Ecto neural progenitor cell (in vitro differentiated cells): ENCODE data around the gene RAPGEF3.

Experiments
- DNase-seq: peaks from one replicate; pipeline ENCODE4 v3.0.0-alpha.2; 2018; ENCODE audit warnings: low spot score

The RAPGEF3 gene

DNA sequence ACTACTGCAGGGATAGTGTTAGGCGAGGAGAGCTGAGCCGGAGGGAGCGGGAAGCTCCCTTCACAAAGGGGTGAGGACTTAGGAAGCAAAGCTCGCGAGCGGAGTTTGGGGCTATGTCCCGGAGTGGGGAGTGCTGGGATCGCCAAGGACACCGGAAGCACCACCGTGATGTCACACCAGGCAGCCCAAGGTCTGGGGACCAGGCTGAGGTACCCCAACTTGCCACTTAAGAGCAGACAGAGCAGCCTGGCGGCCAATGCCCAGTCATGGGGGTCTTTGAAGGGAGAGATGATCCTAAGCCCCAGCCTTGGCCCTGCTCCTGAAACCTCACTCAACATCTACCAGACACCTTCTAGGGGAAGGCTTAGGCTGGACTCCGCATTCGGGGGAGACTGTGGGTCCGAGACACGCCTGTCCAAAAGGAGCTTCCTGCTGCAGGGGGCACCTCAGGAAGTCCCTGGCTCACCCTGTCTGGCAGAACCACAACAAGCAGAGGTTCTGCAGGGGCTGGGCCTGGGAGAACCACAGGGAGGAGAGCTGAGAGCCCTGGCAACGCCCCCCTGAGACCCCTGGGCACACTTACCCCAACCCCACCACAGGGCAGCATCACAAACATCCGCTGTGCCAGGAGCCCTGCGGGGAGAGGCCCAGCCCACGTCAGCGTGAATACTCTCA lies 32.1 kb upstream of the RAPGEF3 start:
- DNase-seq = no peak

DNA sequence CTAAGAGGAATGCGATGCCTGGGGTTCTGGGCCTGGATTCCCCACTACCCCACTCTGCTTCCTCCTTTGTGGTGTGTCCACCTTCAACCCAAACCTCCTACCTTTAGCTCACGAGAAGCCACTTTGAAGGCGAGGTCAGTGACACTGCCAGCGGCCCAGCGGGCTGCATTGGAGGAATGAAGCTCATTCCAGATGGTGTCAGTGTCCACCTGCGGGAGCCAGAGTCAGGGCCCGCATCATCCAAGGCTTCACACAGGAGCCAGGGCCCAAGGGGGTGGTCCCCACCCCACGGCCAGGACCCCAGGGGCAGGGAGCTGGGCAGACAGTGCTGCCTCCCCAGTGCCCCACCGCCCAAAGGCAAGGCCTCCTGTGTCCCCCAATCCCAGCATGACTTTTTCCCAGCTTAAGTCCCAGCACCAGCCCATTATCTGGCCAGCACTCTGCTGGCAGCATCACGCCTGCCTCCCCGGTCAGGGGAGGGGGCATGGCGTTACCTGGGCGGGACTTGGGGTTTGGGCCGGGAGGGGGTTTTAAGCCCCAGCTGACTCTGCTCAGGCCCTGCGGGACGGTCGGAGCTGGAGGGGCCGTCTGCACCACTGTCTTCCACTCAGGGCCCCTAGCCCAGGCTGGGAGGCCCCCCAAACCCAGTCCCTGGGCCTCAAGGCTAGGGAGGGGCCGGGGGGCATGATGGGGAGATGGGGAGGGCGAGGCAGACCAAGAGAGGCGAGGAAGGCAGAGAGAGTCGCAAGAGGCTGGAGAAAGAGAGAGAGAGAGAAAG lies 31.2 kb upstream of the RAPGEF3 start:
- no peak for DNase-seq

DNA sequence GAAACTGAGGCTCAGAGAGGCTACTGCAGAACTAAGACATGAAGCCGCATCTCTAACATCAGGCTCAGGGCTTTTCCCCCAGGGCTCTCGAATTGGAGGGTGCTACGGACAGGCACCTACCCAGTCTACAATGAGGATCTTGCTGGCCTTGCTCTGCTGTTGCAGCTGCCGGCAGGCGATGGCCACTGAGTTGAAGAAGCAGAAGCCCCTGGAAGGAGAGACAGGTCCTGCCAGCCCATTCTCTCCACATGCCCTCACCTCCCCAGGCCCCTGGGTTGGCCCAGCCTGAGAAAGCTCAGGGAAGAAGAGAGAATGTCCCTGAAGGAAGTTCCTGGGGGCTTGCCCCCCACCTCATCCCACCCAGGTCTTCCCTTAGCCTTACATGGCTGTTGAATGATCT lies 30.5 kb upstream of the RAPGEF3 start:
- no peak for DNase-seq

DNA sequence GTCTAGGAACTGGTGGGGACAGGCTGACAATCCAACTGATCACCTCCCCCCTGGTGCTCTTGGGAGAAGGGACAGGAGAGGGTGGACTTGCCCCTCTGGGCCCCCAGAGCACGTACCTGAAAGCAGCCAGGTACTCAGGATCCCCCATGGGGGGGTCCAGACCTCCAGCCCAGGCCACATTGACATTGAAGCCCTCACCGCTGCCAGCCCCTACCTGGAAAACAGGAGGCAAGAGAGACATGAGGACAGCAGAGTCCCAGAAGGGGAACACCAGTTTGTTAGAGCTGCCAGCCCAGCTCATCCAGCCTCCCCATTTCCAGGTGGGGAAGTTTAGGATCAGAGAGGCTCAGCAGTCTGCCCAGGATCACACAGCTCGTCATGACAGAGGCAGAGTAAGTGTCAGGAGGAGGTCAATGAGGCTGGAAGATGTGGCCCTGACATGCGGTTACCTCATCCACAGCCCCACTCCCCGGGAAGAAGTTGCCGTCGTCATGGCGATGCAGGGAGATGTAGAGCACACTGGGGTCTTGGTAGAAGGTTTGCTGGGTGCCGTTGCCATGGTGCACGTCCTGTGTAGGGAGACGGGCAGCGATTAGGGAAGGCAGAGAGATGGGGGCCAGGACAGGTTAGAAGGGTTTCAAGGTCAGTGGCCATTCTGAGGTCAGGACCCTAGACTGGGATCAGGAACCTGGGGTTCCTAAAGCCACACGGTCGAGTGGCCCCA lies 29.1 kb upstream of the RAPGEF3 start:
- DNase-seq = no peak

DNA sequence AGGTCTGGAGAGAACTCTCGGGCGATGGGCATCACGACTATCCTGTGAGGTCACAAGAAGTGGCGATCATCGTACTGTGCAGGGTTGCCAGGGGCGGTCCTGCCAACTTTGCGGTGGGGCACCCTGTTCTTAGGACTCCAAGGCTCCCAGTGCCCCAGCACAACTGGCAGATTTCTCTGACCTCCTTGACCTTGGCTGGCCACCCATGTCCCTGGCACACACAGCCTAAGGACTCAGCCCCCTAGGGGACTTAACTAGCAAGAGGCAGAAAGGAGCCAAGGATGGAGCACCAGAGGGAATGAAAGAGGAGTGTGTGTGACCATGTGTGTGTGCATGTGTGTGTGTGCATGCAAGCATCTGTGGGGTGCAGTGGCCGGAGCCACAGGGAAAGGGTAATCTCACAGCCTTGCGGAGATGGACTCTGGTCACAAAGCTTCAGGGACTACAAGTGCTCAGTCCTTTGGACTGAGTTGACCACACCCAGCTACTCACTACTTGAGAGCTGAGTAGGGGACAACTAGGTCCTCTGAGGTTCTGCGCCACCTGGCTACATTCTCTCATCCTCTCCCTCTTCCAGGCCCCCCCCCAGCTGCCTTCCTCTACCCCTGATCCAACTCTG lies 28.1 kb upstream of the RAPGEF3 start:
- no peak for DNase-seq

DNA sequence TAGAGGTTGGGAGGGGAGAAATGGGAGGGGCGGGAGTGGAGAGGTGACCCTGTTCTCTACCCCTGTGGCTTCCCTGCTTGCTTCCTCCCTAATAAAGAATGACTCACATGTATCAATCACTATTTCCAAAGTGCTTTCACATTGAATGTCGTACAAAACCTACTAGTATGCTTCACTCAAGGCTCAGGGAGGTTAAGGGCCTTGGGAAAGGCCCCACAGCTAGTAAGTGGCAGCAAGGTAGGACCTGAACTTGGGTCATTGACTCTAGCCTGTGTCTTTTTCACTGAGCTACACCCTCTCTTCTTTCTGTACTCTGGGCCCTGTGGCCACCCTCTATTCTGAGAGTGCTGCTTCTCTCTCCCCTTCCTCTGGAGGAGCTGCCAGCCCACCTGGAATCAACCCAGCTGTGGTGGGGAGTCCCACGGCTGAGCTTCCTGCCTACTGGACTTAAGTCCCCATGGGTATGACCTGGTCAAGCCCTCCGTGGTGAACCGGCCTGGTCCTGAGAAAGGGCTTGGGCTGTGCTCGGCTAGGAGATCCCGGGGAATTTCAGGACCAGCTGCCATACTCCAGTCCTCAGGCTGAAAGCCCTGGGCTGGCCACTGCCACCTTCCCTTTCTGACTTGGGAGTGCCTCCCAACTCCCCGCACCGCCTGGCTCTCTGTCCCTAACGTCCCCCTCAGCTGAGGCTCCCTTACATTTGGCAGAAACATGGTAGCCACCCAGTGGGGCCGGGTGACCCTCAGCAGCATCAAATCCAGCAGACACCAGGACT lies 27.4 kb upstream of the RAPGEF3 start:
- no peak for DNase-seq

DNA sequence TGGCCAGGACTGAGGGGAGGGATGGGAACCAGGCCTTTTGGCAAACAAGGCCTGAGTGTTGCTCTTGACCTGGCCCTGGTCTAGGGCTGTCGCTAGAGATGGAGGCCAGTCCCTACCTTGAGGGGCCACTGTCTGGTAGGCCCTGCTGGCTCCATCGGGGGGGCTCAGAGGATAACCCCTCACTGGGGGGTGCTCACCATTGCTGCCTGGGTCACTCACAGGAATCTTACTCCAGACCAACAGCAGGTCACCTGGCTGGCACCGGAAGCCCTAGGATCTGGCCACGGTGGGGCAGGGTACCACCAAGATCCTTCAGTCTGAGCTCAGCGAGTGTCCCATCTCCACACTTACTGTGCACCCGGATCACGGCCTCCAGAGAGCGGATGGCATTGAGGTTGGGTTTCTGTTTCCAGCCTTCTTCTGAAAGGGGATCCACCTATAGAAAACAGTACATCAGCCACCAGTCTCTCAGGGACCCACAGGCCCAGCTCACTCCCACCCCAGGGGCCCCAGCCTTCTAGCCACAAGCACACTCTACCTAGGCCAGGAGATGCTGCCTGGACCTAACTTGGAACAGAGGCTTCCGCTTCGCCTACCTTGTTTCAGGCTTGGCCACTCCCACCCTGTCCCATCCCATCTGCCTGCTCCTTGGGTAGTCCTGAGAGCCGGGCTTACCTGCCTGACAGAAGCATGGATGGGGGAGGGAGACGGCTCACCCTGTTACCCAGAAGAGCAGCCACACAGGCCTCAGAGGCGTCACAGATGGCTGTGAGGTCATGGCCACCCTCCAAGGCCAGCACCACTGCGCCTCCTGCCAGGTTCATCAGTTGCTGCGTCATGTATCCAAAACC lies 26.6 kb upstream of the RAPGEF3 start:
- no peak for DNase-seq

DNA sequence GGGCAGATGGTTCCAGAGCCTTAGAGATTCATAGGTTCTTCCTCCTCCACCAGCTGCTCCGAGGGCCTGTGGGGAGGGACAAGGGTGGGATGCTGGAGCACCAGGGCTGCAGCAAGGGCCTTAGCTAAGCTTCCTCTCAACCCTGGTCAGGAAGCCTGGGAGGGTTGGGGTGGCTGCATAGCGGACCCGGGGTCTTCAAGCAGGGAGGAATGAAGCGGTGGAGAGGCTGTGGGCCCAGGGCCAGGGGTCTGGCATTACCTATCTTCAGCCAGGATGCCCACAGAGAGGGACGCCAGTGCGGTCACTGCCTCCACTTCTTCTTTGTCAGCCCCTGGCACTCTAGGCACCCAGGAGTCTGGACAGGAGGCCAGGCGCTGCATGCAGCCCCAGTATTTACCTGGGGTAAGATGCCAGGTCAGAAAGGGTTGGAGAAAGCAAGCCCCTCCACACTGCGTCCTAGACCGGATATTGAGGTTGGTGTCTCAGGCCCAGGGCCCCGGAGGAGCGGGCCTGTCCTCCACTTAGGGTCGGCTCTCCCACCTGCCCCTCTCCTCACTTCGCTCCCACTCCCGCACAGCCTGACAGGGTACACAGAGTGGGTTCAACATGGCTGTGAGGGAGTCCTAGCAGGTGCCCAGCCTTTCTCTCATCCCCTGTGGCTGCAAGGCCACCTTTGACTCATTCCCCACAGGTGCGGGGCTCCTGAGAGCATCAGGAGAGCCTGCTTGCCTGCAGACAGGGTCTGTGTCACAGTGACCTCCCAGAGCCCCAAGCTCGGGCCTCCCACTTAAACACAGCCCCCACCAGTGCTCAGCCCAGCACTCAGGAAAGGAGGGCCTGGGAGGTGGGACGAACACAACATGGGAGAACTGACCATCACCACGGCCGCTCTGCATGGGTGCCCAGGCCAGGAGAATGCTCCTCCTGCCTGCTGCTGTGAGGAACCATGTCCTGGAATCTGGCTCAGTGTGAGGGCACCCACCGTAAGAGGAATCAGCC lies 25.4 kb upstream of the RAPGEF3 start:
- no peak for DNase-seq

DNA sequence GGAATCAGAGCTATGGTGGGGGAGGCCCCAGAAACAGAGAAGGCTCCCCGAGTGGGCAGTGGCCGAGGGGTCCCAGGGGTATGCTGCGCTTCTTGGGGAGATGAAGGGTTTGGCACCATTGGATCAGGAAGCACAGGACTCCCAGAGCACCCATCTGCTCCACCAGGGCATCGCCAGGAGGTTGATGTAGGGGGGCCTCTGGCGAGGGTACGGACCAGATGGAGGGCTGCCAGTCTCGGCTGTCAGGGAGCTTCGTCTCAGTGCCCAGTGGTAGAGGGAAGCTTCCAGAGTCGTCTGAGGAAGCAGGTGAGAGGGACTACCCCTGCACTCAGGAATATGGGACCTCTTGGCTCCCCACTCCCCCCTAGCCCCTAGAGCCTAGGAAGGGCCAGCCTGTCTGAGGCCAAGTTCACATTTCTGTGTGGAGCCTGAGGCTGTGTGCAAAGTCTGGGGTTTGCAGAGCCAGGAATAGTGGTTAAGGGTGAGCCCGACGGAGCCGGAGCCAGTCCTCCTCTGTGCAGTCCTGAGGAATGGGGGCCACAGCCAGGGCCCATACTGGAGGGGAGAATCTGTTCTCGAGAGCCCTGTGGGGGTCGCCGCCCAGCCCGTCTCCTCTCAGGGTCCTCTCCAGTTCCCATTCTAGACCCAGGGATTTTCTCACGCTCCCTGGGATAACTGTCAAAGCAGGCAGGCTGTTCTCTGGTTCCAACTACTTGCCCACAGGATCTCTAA lies 24.5 kb upstream of the RAPGEF3 start:
- no peak for DNase-seq

DNA sequence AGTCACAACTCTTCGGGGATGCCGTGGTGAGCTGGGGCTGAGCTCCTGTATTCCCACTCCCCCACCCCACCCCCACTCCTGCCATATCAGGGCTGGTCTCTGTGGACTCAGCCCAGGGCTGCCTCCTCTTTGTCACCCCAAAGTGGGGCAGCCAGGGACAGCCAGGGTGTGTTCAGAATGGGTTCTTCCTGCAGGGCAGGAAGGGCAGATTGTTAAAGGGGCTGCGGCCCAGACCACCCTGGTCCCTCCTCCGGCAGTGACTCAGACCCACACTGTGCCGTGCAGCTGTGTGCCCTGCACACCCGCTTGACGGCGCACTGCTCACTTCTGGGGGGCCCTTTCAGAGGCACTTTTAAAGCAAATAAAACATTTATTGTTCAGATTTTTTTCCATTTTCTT lies 23.7 kb upstream of the RAPGEF3 start:
- DNase-seq = no peak

DNA sequence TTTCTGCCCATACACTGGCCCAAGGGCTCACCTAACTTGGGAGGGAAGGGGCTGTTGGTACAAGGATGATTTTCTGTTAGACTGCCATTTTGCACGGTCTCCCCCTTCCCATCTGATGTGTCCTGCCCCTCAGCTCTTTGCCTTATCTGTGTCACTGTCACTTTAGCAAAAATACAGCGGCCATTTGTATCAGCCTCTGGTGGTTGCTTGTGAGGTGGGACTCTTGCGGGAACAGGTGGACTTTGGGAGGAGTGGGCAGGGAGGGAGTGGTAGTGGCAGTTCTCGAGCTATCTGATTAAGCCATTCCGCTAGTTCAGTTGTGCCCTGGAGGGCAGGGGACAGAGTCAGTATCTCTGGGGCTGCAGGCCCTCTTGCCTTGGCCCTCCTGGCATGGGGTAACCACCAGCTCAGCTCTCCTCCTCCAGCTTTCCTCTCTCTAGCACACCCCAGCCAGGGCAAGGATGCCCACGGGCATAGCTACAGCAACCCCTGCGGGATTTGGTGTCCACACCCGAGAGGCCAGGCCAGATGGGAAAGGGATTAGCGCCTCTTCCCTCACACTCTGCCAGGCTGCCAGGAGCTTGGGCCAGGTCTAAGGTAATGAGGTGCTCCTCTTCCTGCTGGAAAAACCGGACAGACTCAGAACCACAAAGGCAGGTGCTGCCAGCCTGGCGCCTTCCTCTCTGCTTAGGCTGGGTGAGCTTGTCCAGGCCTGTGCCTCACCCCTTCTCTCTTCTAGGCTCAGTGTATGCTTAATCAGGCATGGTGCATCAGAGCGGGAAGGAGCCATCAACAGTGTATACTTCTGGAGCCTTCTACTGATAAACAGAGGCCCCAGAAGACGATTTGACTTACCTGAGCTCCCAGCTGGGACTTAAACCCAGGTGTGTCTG lies 23.0 kb upstream of the RAPGEF3 start:
- DNase-seq = no peak

DNA sequence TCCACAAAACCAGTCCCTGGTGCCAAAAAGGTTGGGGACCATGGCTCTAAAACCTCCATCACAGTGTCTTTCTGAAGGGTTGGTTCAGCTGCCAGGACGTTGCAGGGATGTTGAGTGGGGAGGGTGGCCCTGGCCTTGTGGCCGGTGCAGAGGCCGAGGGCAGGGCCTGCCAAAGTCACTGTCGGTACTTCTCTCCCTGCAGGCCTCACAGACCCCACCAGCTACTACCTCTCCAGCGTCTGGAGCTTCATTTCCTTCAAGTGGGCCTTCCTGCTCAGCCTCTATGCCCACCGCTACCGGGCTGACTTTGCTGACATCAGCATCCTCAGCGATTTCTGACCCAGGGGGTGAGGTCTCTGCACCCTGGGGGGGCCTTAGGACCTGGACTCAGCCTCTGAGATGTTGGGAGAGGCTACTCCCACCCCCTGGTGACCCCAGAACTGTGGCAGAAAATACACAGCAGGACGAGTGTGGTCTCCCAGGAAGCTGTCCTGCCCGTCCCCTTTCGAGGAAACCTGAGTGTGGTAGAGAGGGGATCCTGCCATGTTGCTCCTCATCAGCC lies 21.3 kb upstream of the RAPGEF3 start:
- no peak for DNase-seq

DNA sequence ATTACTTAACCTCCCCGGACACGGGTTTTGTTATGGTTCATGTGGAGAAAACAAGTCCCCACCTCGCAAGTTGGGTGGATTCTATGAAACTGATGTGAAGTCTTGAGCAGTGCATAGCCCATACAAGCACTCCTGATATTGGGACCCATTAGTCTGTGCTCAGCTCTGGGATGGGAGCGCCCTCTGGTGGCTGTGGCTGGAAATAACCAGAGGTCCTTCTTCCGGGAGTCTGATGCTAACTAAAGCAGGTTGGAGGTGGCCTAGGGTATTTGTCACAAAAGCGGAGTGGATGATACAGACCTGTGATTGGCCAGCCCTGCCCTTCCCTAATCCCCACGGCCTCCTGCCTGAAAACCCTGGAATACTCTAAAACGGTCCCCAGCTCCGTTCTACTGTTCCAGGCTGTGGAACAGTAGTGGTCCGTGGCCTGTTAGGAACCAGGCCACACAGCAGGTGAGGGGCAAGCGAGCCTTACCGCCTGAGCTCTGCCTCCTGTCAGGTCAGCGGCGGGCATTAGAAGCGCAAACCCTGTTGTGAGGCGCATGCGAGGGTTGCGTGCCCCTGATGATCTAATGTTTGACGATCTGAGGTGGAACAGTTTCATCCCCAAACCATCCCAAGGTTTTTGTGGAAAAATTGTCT lies 20.7 kb upstream of the RAPGEF3 start:
- DNase-seq = peak; percentile 98

DNA sequence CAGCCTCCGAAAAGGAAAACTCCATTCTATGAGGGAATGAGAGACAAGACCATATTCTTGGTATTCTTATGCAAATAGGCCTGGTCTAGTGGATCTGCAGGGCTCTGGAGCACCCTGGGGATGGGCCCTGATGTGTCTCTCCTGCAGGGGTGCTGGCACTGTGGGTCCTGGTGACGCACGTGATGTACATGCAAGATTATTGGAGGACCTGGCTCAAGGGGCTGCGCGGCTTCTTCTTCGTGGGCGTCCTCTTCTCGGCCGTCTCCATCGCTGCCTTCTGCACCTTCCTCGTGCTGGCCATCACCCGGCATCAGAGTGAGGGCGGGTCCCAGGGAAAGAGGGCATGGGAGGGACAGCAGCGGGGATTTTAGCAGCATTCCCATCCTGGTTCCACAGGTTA lies 20.2 kb upstream of the RAPGEF3 start:
- DNase-seq = no peak

DNA sequence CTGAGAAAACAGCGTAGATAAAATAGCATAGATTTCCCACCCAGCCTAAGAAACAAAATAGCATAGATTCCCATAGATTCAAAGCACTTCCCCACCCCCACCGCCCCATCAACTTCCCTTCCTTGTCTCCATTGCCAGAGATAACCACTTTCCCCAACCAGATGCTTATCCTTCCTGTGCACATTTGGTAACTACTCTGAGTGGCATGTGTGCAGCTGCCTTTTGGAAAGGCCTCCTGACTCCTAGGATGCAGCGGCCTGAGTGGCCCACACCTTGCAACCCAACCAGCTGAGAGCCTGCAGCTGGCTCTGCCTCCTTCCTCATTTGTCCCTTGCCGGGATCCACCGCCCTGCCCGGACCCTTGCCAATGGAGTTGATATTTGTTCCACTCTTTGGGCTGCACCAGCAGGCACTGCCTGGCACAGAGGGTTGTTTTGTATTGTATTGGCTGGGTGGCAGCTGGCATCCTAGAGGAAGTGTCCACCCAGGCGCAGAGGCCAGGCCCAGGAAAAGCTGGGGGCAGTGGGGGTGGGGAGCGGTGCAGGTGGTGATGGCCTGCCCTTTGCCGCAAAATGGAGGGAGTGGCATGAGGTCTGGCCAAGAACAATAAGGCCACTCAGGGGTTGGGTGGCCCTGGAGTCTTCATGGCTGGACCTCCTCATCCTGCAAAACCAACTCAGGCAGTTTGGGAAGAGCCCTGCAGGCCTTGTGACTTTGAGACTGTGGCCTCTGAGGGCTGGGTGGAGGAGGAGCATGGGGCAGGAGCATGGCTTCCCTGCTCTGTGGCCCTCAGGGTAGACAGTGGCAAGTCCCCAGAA lies 19.3 kb upstream of the RAPGEF3 start:
- DNase-seq = no peak

DNA sequence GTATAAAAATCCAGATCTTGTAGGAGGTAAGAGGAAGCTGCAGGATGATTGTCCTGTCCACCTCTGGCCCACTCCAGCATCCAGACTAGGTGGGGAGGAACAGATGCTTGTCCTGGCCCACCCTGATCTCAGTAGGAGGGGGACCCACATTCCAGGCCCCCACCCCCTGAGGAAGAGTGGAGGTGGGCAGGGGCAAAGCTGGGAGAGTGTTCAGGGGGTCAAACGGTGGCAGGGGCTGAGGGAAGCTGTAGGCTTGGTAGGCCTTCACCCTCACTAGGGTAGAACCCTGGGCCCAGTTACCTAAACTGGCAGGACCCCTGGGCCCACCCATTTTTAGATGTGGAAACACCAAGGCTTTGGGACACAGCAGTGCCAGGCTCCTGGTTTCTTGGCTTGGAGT lies 18.5 kb upstream of the RAPGEF3 start:
- no peak for DNase-seq
